ENCODE data around the gene SLC30A7. TPM values are rescaled to one million over a fixed set of nuclear protein-coding genes. Genes with fewer than 3 reads are reported as not detected.

The SLC30A7 gene
- total RNA-seq, 2 donors from 2014 or later, result 32.8 to 39.2 TPM

DNA sequence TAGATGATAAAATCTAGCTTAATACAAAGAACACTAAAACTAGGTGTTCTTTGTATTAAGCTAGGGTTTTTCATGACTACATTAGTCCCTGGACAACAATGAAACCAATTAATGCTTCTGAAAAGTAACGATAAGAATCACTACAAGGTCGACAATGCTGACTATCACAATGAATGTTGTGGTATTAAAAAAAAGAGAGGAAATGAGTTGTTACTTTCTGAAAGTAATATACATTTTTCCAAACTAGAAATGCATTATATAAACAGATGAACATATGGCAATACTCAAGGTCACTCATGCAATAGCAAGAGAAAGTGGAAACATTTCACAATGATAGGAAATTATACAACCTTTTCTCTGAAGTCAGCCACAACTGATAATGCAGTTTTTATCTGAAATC lies 110.7 kb downstream of the SLC30A7 start:
- Histone ChIP-seq H3K36me3 (no peaks in the 10 kb centered on the region), H3K9ac (ENCODE audit: low read depth in 2 of 2, low read length in 2 of 2) (no peak overlapping the region), H3K9me3 (no peaks in the 10 kb centered on the region), H3K27me3 (no peaks in the 10 kb centered on the region), H3K4me3 (no peak overlapping the region), H3K4me1 (no peaks in the 10 kb centered on the region), H3K27ac (no peak overlapping the region)
- intact Hi-C loops (cut with DNase I), result no loop called here
- no peak for DNase-seq
- TF ChIP-seq, protein P1, sequence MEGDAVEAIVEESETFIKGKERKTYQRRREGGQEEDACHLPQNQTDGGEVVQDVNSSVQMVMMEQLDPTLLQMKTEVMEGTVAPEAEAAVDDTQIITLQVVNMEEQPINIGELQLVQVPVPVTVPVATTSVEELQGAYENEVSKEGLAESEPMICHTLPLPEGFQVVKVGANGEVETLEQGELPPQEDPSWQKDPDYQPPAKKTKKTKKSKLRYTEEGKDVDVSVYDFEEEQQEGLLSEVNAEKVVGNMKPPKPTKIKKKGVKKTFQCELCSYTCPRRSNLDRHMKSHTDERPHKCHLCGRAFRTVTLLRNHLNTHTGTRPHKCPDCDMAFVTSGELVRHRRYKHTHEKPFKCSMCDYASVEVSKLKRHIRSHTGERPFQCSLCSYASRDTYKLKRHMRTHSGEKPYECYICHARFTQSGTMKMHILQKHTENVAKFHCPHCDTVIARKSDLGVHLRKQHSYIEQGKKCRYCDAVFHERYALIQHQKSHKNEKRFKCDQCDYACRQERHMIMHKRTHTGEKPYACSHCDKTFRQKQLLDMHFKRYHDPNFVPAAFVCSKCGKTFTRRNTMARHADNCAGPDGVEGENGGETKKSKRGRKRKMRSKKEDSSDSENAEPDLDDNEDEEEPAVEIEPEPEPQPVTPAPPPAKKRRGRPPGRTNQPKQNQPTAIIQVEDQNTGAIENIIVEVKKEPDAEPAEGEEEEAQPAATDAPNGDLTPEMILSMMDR (IDR thresholded peaks at IDR 0.05), result no peak

DNA sequence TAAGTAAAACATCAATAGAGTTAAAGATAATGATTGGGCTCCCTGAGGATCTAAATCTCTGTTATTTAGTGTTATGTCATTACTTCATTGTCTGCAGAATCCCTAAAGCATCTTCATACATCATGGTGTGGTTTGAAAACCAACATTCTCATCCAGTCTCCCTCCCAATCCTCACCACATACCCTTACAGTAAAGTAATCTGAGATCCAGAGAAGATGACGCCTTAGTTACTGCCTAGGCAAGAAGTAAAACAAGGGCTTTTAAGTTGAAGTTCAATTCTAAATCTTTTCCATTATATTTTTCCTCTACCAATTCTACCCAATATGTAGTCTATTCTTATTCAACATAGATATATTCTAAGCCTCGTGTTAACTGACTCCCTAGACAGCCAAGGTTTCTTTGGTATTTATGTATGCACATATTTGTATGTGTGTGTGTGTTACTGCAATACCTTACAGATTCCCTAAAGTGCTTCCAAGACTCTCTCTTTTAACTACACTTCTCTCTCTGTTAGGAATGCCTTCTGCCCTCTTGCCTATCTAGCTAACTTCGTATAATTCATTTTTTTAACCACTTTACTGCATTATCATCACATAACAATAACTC lies 112.4 kb downstream of the SLC30A7 start:
- no peaks in the 10 kb centered on the region for H3K27me3 ChIP-seq
- DNase-seq, result no peak
- H3K9me3 ChIP-seq, result no peaks in the 10 kb centered on the region

DNA sequence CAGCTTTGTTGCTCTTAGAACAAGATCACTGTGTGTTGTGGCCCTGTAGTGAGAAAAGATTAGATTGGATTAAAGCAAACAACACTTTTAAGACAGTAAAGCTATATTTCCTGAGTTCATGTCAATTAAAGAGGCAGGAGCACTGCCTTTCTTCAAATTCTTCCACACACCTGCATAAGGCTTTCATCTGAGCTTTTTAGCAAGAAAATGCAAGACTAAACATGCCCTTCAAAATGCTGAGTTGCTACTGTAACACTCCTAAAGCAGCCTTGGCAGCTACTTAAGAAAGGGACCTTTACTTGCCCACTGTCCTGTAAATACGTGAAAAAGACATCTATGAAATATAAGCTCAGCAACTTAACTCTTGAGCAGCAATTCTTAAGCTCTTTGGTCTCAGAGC lies 117.9 kb downstream of the SLC30A7 start:
- H3K4me3 ChIP-seq, result no peak overlapping the region
- no peaks in the 10 kb centered on the region for H3K36me3 ChIP-seq
- intact Hi-C loops (cut with DNase I), result no loop called here
- H3K27me3 ChIP-seq, result no peaks in the 10 kb centered on the region
- TF ChIP-seq, protein P1 (IDR thresholded peaks at IDR 0.05), result no peak
- no peak overlapping the region for H3K27ac ChIP-seq
- DNase-seq, result no peak
- no peaks in the 10 kb centered on the region for H3K9me3 ChIP-seq
- no peaks in the 10 kb centered on the region for H3K4me1 ChIP-seq
- H3K9ac ChIP-seq (ENCODE audit: low read depth in 2 of 2, low read length in 2 of 2), result no peak overlapping the region

More for the DNA sequence above, 112.4 kb downstream of the SLC30A7 start:
- TF ChIP-seq, protein P1 (IDR thresholded peaks at IDR 0.05), result no peak
- no peak overlapping the region for H3K27ac ChIP-seq
- intact Hi-C loops (cut with DNase I), result no loop called here
- no peaks in the 10 kb centered on the region for H3K4me1 ChIP-seq
- H3K9ac ChIP-seq (ENCODE audit: low read depth in 2 of 2, low read length in 2 of 2), result no peak overlapping the region
- no peaks in the 10 kb centered on the region for H3K36me3 ChIP-seq
- H3K4me3 ChIP-seq, result no peak overlapping the region

DNA sequence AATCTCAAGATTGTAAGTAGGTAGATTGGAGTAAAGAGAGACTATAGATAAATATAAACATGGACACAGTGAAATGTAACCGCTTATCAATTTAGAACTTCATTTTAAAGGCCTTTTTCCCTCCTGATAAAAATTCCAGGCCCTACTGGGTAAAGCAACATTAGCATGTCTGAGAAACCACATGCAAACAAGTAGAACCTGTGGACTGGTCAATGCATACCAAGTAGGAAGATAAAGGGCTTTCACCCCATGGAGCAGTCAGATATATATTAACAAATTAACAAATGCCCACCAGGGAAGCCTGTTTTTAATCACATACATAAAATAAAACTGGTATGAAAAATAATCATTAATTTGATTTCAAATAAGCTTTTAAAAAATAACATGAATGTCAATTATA lies 121.6 kb downstream of the SLC30A7 start:
- H3K27ac ChIP-seq, result no peak overlapping the region
- no peaks in the 10 kb centered on the region for H3K27me3 ChIP-seq
- H3K36me3 ChIP-seq, result no peaks in the 10 kb centered on the region
- H3K9me3 ChIP-seq, result no peaks in the 10 kb centered on the region
- no peaks in the 10 kb centered on the region for H3K4me1 ChIP-seq
- no peak overlapping the region for H3K4me3 ChIP-seq
- DNase-seq, result no peak
- TF ChIP-seq, protein P1 (IDR thresholded peaks at IDR 0.05), result no peak
- no peak overlapping the region for H3K9ac ChIP-seq (ENCODE audit: low read depth in 2 of 2, low read length in 2 of 2)
- intact Hi-C loops (cut with DNase I), result no loop called here

DNA sequence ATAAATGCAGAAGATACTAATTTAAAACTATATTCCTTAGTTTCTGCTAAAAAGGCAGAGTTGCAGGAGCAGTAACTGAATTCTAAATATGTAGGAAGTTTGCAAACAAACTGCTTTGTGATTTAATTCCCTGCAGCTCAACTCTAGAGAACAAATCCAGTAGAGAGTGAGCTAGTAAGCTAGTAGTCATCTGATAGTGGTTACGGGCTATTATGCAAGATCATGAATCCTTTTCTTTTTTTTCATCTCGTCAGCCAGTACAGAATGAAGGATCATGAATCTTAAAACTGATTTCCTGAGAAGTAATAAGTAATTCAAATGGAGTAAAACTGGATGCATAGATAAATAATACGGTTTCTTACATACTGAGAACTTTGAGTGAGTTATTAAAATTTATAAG lies 126.4 kb downstream of the SLC30A7 start:
- TF ChIP-seq, protein P1 (IDR thresholded peaks at IDR 0.05), result no peak
- Histone ChIP-seq H3K27ac (no peak overlapping the region), H3K4me1 (no peaks in the 10 kb centered on the region), H3K36me3 (no peaks in the 10 kb centered on the region), H3K4me3 (no peak overlapping the region), H3K27me3 (no peaks in the 10 kb centered on the region), H3K9me3 (no peaks in the 10 kb centered on the region), H3K9ac (ENCODE audit: low read depth in 2 of 2, low read length in 2 of 2) (no peak overlapping the region)
- intact Hi-C loops (cut with DNase I), result no loop called here
- DNase-seq, result no peak
